BE2C (cell line): ENCODE measurements around the gene FAHD1.
"Not testable (repeated sequence)": the region's sequence is repeated elsewhere in the genome, so short reads cannot be mapped to it uniquely, and the experiment has no call there.

Experiments used
- DNase-seq: peaks from one replicate; pipeline ENCODE4 v3.0.0-alpha.2; 2020
- H3K27me3 ChIP-seq: fragments of 250-450 bp; sonication (Bioruptor Pico); 2 replicates; pipeline ENCODE4 v1.5.1; 2020; ENCODE audit warnings: mild to moderate bottlenecking
- H3K36me3 ChIP-seq: fragments of 250-450 bp; sonication (Bioruptor Pico); 2 replicates; pipeline ENCODE4 v1.5.1; 2020; ENCODE audit warnings: mild to moderate bottlenecking
- H3K4me1 ChIP-seq: fragments of 250-450 bp; sonication (Bioruptor Pico); 2 replicates; pipeline ENCODE4 v1.5.1; 2020
- H3K4me3 ChIP-seq: 2 replicates; pipeline ENCODE4 v1.5.1; 2011; ENCODE audit warnings: low read depth, low read length
- H3K9me3 ChIP-seq: fragments of 250-450 bp; sonication (Bioruptor Pico); 2 replicates; pipeline ENCODE4 v1.5.1; 2020
- CTCF ChIP-seq: IDR thresholded peaks from 2 replicates; pipeline ENCODE4 v1.5.1; 2012; ENCODE audit warnings: mild to moderate bottlenecking, low read depth, low read length

FAHD1 gene

GRCh38 chr16:1874854-1875253 lies 47.8 kb downstream of the FAHD1 start:
- DNase-seq, result no peak
- no peaks in the 10 kb centered on the region for H3K4me1 ChIP-seq
- TF ChIP-seq CTCF, result no peak
- H3K36me3 ChIP-seq, result no peaks in the 10 kb centered on the region
- no peaks in the 10 kb centered on the region for H3K9me3 ChIP-seq
- H3K4me3 ChIP-seq, result no peak overlapping the region
- H3K27me3 ChIP-seq, result 0 out of 2 replicates have a peak, but pooled peaks cover 3% of the 10 kb centered on the region

GRCh38 chr16:1876066-1876465 lies 49.1 kb downstream of the FAHD1 start:
- DNase-seq, H3K36me3 ChIP-seq, H3K27me3 ChIP-seq, H3K4me1 ChIP-seq, H3K9me3 ChIP-seq, H3K4me3 ChIP-seq: not testable (repeated sequence)

GRCh38 chr16:1876468-1876867 lies 49.5 kb downstream of the FAHD1 start:
- DNase-seq, result no peak
- H3K36me3 ChIP-seq, result no peaks in the 10 kb centered on the region
- H3K4me3 ChIP-seq, result no peak overlapping the region

GRCh38 chr16:1877089-1877488 lies 50.1 kb downstream of the FAHD1 start:
- Histone ChIP-seq H3K27me3 (0 out of 2 replicates have a peak, but pooled peaks cover 3% of the 10 kb centered on the region), H3K4me1 (no peaks in the 10 kb centered on the region), H3K36me3 (no peaks in the 10 kb centered on the region), H3K4me3 (no peak overlapping the region), H3K9me3 (no peaks in the 10 kb centered on the region)
- DNase-seq, result no peak
- TF ChIP-seq CTCF, result no peak

More at GRCh38 chr16:1876468-1876867, 49.5 kb downstream of the FAHD1 start:
- TF ChIP-seq CTCF, result no peak
- Histone ChIP-seq H3K4me1 (no peaks in the 10 kb centered on the region), H3K9me3 (no peaks in the 10 kb centered on the region), H3K27me3 (0 out of 2 replicates have a peak, but pooled peaks cover 3% of the 10 kb centered on the region)

- Histone ChIP-seq H3K36me3 (no peaks in the 10 kb centered on the region), H3K4me1 (no peaks in the 10 kb centered on the region), H3K9me3 (no peaks in the 10 kb centered on the region), H3K27me3 (0 out of 2 replicates have a peak, but pooled peaks cover 3% of the 10 kb centered on the region), H3K4me3 (no peak overlapping the region)
- DNase-seq, result no peak
- no peak for TF ChIP-seq CTCF
Observed at GRCh38 chr16:1877804-1878203, 50.8 kb downstream of the FAHD1 start.

- H3K9me3 ChIP-seq, result no peaks in the 10 kb centered on the region
- DNase-seq, result no peak
- no peak for TF ChIP-seq CTCF
- 0 out of 2 replicates have a peak, but pooled peaks cover 3% of the 10 kb centered on the region for H3K27me3 ChIP-seq
- no peak overlapping the region for H3K4me3 ChIP-seq
- H3K4me1 ChIP-seq, result no peaks in the 10 kb centered on the region; the same call in 1 of the 2 replicates
- H3K36me3 ChIP-seq, result no peaks in the 10 kb centered on the region
Observed at GRCh38 chr16:1878256-1878655, 51.2 kb downstream of the FAHD1 start.
